Measurements from ENCODE around the gene PPM1A. TPM values are rescaled to one million over a fixed set of nuclear protein-coding genes. Genes with fewer than 3 reads are reported as not detected.

Gene PPM1A
- total RNA-seq, 1 donor from 2014 or later, result 44.5 TPM

DNA sequence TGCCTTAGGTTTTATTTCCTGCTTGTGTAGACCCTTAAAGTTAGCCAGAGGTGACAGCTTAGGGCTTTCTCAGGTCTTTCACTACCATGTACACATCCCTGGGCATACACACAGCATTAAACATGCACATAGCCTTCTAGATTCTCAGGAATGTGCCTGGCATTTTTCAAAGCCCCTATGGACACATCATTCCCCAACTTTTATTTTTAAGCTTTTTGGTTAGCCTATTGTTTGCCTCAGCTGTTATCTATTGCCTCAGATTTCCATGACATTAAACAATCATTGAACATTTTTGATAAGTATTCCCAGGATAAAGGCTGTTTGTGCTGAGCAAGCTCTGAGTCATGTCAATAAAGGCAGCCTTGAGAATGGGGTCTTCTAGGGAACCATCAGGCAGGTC lies 15.1 kb upstream of the PPM1A start:
- DNase-seq (ENCODE audit: extremely low spot score, unreplicated experiment), result no peak
- TF ChIP-seq, protein P1, sequence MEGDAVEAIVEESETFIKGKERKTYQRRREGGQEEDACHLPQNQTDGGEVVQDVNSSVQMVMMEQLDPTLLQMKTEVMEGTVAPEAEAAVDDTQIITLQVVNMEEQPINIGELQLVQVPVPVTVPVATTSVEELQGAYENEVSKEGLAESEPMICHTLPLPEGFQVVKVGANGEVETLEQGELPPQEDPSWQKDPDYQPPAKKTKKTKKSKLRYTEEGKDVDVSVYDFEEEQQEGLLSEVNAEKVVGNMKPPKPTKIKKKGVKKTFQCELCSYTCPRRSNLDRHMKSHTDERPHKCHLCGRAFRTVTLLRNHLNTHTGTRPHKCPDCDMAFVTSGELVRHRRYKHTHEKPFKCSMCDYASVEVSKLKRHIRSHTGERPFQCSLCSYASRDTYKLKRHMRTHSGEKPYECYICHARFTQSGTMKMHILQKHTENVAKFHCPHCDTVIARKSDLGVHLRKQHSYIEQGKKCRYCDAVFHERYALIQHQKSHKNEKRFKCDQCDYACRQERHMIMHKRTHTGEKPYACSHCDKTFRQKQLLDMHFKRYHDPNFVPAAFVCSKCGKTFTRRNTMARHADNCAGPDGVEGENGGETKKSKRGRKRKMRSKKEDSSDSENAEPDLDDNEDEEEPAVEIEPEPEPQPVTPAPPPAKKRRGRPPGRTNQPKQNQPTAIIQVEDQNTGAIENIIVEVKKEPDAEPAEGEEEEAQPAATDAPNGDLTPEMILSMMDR (IDR thresholded peaks at IDR 0.05), result no peak
- Mint-ChIP-seq H3K9me3 (ENCODE audit: unreplicated experiment) (peaks cover 15% of the 10 kb centered on the region), H3K27me3 (ENCODE audit: unreplicated experiment) (no peaks in the 10 kb centered on the region), H3K4me1 (ENCODE audit: unreplicated experiment) (no peaks in the 10 kb centered on the region), H3K27ac (ENCODE audit: unreplicated experiment) (no peak overlapping the region), H3K36me3 (ENCODE audit: unreplicated experiment) (no peaks in the 10 kb centered on the region), H3K4me3 (ENCODE audit: unreplicated experiment) (no peak overlapping the region)

DNA sequence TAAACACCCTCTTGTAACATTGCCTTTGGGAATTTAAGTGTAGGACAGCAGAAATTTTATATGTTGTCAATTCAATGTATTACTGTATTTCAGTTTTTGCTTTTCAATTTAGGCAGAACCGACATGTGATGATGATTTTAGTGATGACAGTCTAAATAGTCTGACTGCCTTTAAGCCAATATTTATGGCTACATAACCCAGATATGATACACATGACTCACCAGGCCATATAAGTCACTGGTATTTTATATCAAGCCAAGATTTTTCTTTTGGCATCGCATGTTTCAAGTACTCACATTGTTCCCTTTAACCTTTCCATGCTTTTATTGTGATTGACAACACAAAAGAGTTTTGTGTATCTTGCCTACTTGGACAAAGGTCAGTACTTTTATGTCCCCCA lies 13.6 kb upstream of the PPM1A start:
- H3K27ac Mint-ChIP-seq (ENCODE audit: unreplicated experiment), result no peak overlapping the region
- H3K9me3 Mint-ChIP-seq (ENCODE audit: unreplicated experiment), result peaks cover 15% of the 10 kb centered on the region
- no peaks in the 10 kb centered on the region for H3K36me3 Mint-ChIP-seq (ENCODE audit: unreplicated experiment)
- no peak overlapping the region for H3K4me3 Mint-ChIP-seq (ENCODE audit: unreplicated experiment)
- H3K27me3 Mint-ChIP-seq (ENCODE audit: unreplicated experiment), result no peaks in the 10 kb centered on the region
- TF ChIP-seq, protein P1 (IDR thresholded peaks at IDR 0.05), result no peak
- no peak for DNase-seq (ENCODE audit: extremely low spot score, unreplicated experiment)
- no peaks in the 10 kb centered on the region for H3K4me1 Mint-ChIP-seq (ENCODE audit: unreplicated experiment)

DNA sequence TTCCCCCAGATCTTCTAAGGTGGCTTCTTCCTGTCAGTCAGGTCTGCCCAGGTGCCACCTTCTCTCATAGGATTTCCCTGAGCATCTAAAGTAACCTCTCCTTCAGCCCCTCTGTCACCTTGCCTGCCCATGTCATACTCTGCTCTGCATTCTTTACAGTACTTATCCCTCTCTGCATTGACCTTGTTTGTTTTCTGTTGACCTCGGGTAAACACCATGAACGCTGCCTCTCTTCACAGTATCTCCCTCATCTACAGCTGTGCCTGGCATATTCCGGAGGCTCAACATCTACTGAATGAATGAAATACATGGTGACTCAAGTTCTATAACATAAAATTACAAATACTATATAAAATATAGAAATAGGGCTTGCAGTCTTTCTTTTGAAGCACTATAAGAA lies 10.1 kb upstream of the PPM1A start:
- no peaks in the 10 kb centered on the region for H3K4me1 Mint-ChIP-seq (ENCODE audit: unreplicated experiment)
- no peak overlapping the region for H3K4me3 Mint-ChIP-seq (ENCODE audit: unreplicated experiment)
- peaks cover 2% of the 10 kb centered on the region for H3K27me3 Mint-ChIP-seq (ENCODE audit: unreplicated experiment)
- no peaks in the 10 kb centered on the region for H3K9me3 Mint-ChIP-seq (ENCODE audit: unreplicated experiment)
- H3K36me3 Mint-ChIP-seq (ENCODE audit: unreplicated experiment), result no peaks in the 10 kb centered on the region
- DNase-seq (ENCODE audit: extremely low spot score, unreplicated experiment), result no peak
- no peak overlapping the region for H3K27ac Mint-ChIP-seq (ENCODE audit: unreplicated experiment)
- TF ChIP-seq, protein P1 (IDR thresholded peaks at IDR 0.05), result no peak

DNA sequence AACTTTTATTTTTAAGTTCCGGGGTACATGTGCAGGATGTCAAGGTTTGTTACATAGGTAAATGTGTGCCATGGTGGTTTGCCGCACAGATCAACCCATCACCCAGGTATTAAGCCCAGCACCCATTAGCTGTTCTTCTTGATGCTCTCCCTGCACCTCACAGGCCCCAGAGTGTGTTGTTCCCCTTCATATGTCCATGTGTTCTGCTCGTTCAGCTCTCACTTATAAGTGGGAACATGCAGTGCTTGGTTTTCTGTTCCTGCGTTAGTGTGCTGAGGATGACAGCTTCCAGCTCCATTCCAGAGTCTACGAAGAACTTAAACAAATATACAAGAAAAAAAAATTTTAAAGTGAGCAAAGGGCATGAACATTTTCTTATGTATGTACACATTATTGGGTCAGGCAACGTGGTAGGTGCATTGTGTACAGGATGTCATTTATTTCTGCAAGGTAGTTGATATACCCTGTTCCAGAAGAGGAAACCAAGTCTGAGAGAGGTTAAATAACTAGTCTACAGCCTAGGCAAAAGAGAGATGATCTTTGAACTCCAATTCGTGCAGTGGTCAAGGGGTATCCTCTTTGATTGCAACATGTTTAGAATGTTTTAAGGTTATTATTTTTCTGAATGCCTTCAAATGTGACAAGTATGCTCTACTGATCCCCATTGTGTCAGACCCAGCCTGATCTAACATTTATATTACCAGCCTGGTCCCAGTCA lies 8.7 kb upstream of the PPM1A start:
- H3K27me3 Mint-ChIP-seq (ENCODE audit: unreplicated experiment), result peaks cover 2% of the 10 kb centered on the region
- TF ChIP-seq, protein P1 (IDR thresholded peaks at IDR 0.05), result no peak
- no peak overlapping the region for H3K27ac Mint-ChIP-seq (ENCODE audit: unreplicated experiment)
- H3K4me1 Mint-ChIP-seq (ENCODE audit: unreplicated experiment), result no peaks in the 10 kb centered on the region
- H3K36me3 Mint-ChIP-seq (ENCODE audit: unreplicated experiment), result no peaks in the 10 kb centered on the region
- DNase-seq (ENCODE audit: extremely low spot score, unreplicated experiment), result no peak
- H3K4me3 Mint-ChIP-seq (ENCODE audit: unreplicated experiment), result no peak overlapping the region
- no peaks in the 10 kb centered on the region for H3K9me3 Mint-ChIP-seq (ENCODE audit: unreplicated experiment)

DNA sequence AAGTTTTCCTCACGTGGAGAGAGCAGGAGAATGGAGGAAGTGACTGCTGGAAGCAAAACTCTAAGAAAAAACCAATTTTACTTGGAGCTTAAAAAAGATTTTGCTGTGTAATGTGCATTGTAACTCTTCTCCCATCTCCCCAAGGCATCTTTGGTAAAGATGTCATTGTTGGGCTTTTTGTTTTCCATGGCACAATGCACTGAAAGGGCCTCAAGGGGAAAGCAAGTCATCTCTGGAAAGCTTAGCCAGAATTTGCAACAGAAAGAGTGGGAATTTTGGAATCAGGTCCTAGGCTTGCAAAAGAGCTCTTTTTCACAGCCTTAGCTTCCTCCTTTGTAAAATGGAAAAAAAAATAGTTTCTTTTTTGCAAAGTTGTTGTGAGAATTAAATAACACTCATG lies 7.9 kb upstream of the PPM1A start:
- Mint-ChIP-seq H3K27me3 (ENCODE audit: unreplicated experiment) (peaks cover 2% of the 10 kb centered on the region), H3K27ac (ENCODE audit: unreplicated experiment) (no peak overlapping the region), H3K36me3 (ENCODE audit: unreplicated experiment) (no peaks in the 10 kb centered on the region), H3K4me3 (ENCODE audit: unreplicated experiment) (no peak overlapping the region), H3K4me1 (ENCODE audit: unreplicated experiment) (no peaks in the 10 kb centered on the region), H3K9me3 (ENCODE audit: unreplicated experiment) (no peaks in the 10 kb centered on the region)
- no peak for DNase-seq (ENCODE audit: extremely low spot score, unreplicated experiment)
- TF ChIP-seq, protein P1 (IDR thresholded peaks at IDR 0.05), result no peak
